Posterior vena cava (tissue), 2 donors: Measurements from ENCODE around the gene SLC35A2. TPM values are rescaled to one million over a fixed set of nuclear protein-coding genes. Genes with fewer than 3 reads are reported as not detected.
"Not testable (repeated sequence)": the region's sequence is repeated elsewhere in the genome, so short reads cannot be mapped to it uniquely, and the experiment has no call there.

Source experiments
- DNase-seq: peaks from one replicate; pipeline ENCODE4 v3.0.0-alpha.2; 2020; ENCODE audit warnings: low spot score
- intact Hi-C, 2 donors: fragments of 100-400 bp; cut with DNase I; formaldehyde crosslinking; loops; one replicate each; pipeline versions ENCODE4 v1.14.1 to v1.14.2; 2022 to 2023
- total RNA-seq, 2 donors: library from RNA; stranded (reverse); fragmentation: NEBNext Ultra II Directional; extraction: Animal tissue kit (Norgen Biotek cat#: 25700); gene quantifications; one replicate each; pipeline ENCODE4 v1.2.1, GENCODE V29; 2021
- donor health status: DM: yes; HTN: yes; CAD: no.
- donor health status: DM: yes; HTN: yes; CAD: no.

The SLC35A2 gene
- total RNA-seq, 2 donors from 2014 or later: 11.5 to 14.7 TPM

- DNase-seq: no peak
- intact Hi-C loops: no loop called here
These were observed 21.0 kb downstream of the SLC35A2 start for GRCh38 chrX:48890296-48890925.

GRCh38 chrX:48886586-48886985 lies 24.9 kb downstream of the SLC35A2 start:
- DNase-seq, intact Hi-C loops: not testable (repeated sequence)

GRCh38 chrX:48883729-48884128 lies 27.7 kb downstream of the SLC35A2 start:
- DNase-seq: no peak
- intact Hi-C loops: no loop called here

GRCh38 chrX:48876944-48877343 lies 34.5 kb downstream of the SLC35A2 start:
- intact Hi-C loops, DNase-seq: not testable (repeated sequence)

- intact Hi-C loops, DNase-seq: not testable (repeated sequence)
These were observed 39.4 kb downstream of the SLC35A2 start for GRCh38 chrX:48872017-48872416.

GRCh38 chrX:48864210-48864609 lies 47.2 kb downstream of the SLC35A2 start:
- no peak for DNase-seq
- intact Hi-C loops: no loop called here

- intact Hi-C loops: no loop called here
These were observed 56.5 kb downstream of the SLC35A2 start for GRCh38 chrX:48854898-48855297.

GRCh38 chrX:48854121-48854804 lies 57.2 kb downstream of the SLC35A2 start:
- DNase-seq, intact Hi-C loops: not testable (repeated sequence)

More at GRCh38 chrX:48854898-48855297, 56.5 kb downstream of the SLC35A2 start:
- DNase-seq: no peak

GRCh38 chrX:48853494-48853893 lies 58.0 kb downstream of the SLC35A2 start:
- DNase-seq, intact Hi-C loops: not testable (repeated sequence)

Other genes with a start within 250 kb of the SLC35A2 start
- gene WAS, start 227.8 kb downstream of the SLC35A2 start, total RNA-seq: 10 to 100 TPM in 1 of 2 donors, 1 to 10 TPM in 1; 7.3 to 12.2 TPM
- gene SUV39H1, start 214.9 kb downstream of the SLC35A2 start, total RNA-seq: 1 to 10 TPM; 3.8 to 4.5 TPM
- gene GLOD5, start 149.9 kb downstream of the SLC35A2 start, total RNA-seq: not detected
- gene GATA1, start 125.1 kb downstream of the SLC35A2 start, total RNA-seq: under 1 TPM in 1 of 2 donors, not detected in 1; 0.42 TPM
- 10 to 100 TPM; 45.4 to 54.3 TPM for gene HDAC6, start 109.6 kb downstream of the SLC35A2 start, total RNA-seq
- not detected for gene ERAS, start 85.1 kb downstream of the SLC35A2 start, total RNA-seq
- 1 to 10 TPM in 1 of 2 donors, under 1 TPM in 1; 0.52 to 2.4 TPM for gene PCSK1N, start 76.0 kb downstream of the SLC35A2 start, total RNA-seq
- 10 to 100 TPM; 25.2 to 29.0 TPM for gene TIMM17B, start 13.9 kb downstream of the SLC35A2 start, total RNA-seq
- 10 to 100 TPM; 43.2 to 48.9 TPM for gene PQBP1, start 13.7 kb downstream of the SLC35A2 start, total RNA-seq
- gene PIM2, start 7.4 kb upstream of the SLC35A2 start, total RNA-seq: 1 to 10 TPM; 3.0 to 4.2 TPM
- gene OTUD5, start 46.0 kb upstream of the SLC35A2 start, total RNA-seq: 10 to 100 TPM; 36.0 to 36.9 TPM
- 1 to 10 TPM; 2.0 to 6.3 TPM for gene KCND1, start 60.2 kb upstream of the SLC35A2 start, total RNA-seq
- 10 to 100 TPM; 27.6 to 31.6 TPM for gene GRIPAP1, start 90.6 kb upstream of the SLC35A2 start, total RNA-seq
- gene TFE3, start 131.7 kb upstream of the SLC35A2 start, total RNA-seq: 10 to 100 TPM; 46.4 to 52.6 TPM
- 1 to 10 TPM; 3.0 to 4.1 TPM for gene CCDC120, start 147.4 kb upstream of the SLC35A2 start, total RNA-seq
- 10 to 100 TPM; 36.4 to 42.6 TPM for gene PRAF2, start 162.4 kb upstream of the SLC35A2 start, total RNA-seq
- 10 to 100 TPM; 49.8 to 51.9 TPM for gene WDR45, start 168.2 kb upstream of the SLC35A2 start, total RNA-seq
- gene GPKOW, start 212.1 kb upstream of the SLC35A2 start, total RNA-seq: 10 to 100 TPM; 12.9 to 15.9 TPM